NT2/D1 (cell line): ENCODE results near the gene NOTCH2.

ENCODE experiments used
- SUZ12 ChIP-seq: IDR thresholded peaks from 2 replicates; pipeline ENCODE4 v1.6.1; 2011; ENCODE audit not compliant: insufficient read length, insufficient read depth; ENCODE audit errors: extremely low read depth
- ZNF274 ChIP-seq: IDR thresholded peaks from 2 replicates; pipeline ENCODE4 v1.6.1; 2011; ENCODE audit warnings: mild to moderate bottlenecking, low read depth, low read length

GRCh38 chr1:119914071-119914470, 155.4 kb downstream of the NOTCH2 start:
- TF ChIP-seq SUZ12 = no peak
- TF ChIP-seq ZNF274 = no peak
